Ovary (tissue), 3 donors: ENCODE data around the gene NRXN3.

Experiments used
- CTCF ChIP-seq, 3 donors: fragments of 450-650 bp in 2 of 3; fragments of 200-600 bp in 1 of 3; IDR thresholded peaks; one replicate each; pipeline versions ENCODE4 v1.5.1 to v1.8.0; 2016 to 2022; ENCODE audit warnings: antibody characterized with exemption in 3 of 3, mild to moderate bottlenecking in 1 of 3
- EP300 ChIP-seq: sonication (generic); formaldehyde crosslinking; IDR thresholded peaks from one replicate; pipeline ENCODE4 v1.6.1; 2017; ENCODE audit warnings: antibody characterized with exemption
- POLR2A ChIP-seq: fragments of 450-650 bp; IDR thresholded peaks from one replicate; pipeline ENCODE4 v1.6.1; 2017; ENCODE audit warnings: antibody characterized with exemption, mild to moderate bottlenecking, moderate library complexity
- donor health status: DM: no; HTN: no; CAD: no.

DNA sequence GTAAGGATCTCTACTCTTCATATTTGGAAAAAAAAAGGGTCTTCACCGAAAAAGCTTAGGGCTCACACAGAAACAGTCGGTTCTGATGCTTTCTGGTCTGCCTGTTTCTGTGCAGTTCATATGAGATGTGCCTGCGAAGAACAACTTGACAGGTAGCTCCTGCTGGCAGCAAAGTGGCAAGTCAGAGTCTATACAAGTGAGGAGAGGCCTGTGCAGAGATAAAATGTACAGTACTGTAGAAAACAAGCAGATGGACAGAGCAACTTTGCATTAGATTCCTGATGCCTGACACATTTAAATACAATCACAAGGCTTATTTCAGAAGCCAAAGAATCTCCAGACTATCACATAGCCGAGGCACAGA, 1105.1 kb downstream of the NRXN3 start:
- TF ChIP-seq CTCF (IDR thresholded peaks at IDR 0.05) (no peak), POLR2A (no peak), EP300 (no peak)
